H1 (cell line): ENCODE measurements around the gene PLXNB1. TPM values are rescaled to one million over a fixed set of nuclear protein-coding genes. Genes with fewer than 3 reads are reported as not detected.

Source experiments
- CTCF ChIA-PET: fragments of 300-600 bp; sonication (Branson Sonifier 250); formaldehyde crosslinking; loops from one replicate; lab custom pipeline; 2021; ENCODE audit not compliant: partially characterized antibody; lab: Charles Lee
- POLR2A ChIA-PET: fragments of 300-600 bp; sonication (Branson Sonifier 250); formaldehyde crosslinking; loops from one replicate; lab custom pipeline; 2021; ENCODE audit warnings: inconsistent platforms; ENCODE audit not compliant: partially characterized antibody; lab: Charles Lee
- DNase-seq, 2 experiments: peaks; one replicate each; pipeline versions ENCODE4 v3.0.0 to v3.0.0-alpha.2; 2010 to 2022; ENCODE audit warnings: low spot score in 2 of 2, low read depth in 1 of 2, mixed read lengths in 1 of 2
- FAIRE-seq: peaks from 2 replicates; lab custom pipeline; 2011; peaks lifted over from hg19 to GRCh38; lab: Jason Lieb, UNC
- H2AFZ ChIP-seq: 2 replicates; pipeline ENCODE4 v1.8.1; 2012; ENCODE audit warnings: low read length, inconsistent platforms
- H2AK5ac ChIP-seq: 2 replicates; pipeline ENCODE4 v1.6.1; 2013; ENCODE audit warnings: low read depth, low read length
- H2BK120ac ChIP-seq: replicated peaks from 2 replicates; pipeline ENCODE3; 2013; ENCODE audit warnings: low read depth, low read length, inconsistent platforms
- H2BK12ac ChIP-seq: 2 replicates; pipeline ENCODE4 v1.6.1; 2013; ENCODE audit warnings: low read depth, low read length
- H2BK15ac ChIP-seq: 2 replicates; pipeline ENCODE4 v1.6.1; 2013; ENCODE audit warnings: low read length
- H2BK20ac ChIP-seq: 2 replicates; pipeline ENCODE4 v1.6.1; 2013; ENCODE audit warnings: low read length
- H2BK5ac ChIP-seq: 2 replicates; pipeline ENCODE4 v1.6.1; 2013; ENCODE audit warnings: low read depth, low read length
- H3K14ac ChIP-seq: 2 replicates; pipeline ENCODE4 v1.6.1; 2013; ENCODE audit warnings: inconsistent platforms; ENCODE audit not compliant: insufficient read length
- H3K18ac ChIP-seq: 2 replicates; pipeline ENCODE4 v1.6.1; 2013; ENCODE audit warnings: low read length; ENCODE audit errors: extremely low read depth
- H3K23ac ChIP-seq: 2 replicates; pipeline ENCODE4 v1.6.1; 2013; ENCODE audit warnings: inconsistent platforms; ENCODE audit not compliant: insufficient read length
- H3K23me2 ChIP-seq: 2 replicates; pipeline ENCODE4 v1.6.1; 2013; ENCODE audit warnings: low read depth, low read length
- H3K27ac ChIP-seq: 2 replicates; pipeline ENCODE4 v1.6.1; 2011; ENCODE audit warnings: low read depth, low read length, inconsistent platforms
- H3K27me3 ChIP-seq, 4 experiments: replicated peaks in 1 of 4; 1 replicate in 1 of 4; 2 replicates in 3 of 4; pipeline versions ENCODE4 v1.6.1 to v1.8.1; 2011 to 2013; ENCODE audit warnings: low read length in 3 of 4, mild to moderate bottlenecking in 3 of 4, inconsistent platforms in 2 of 4, mixed read lengths in 2 of 4, moderate library complexity in 1 of 4; ENCODE audit not compliant: control insufficient read depth in 3 of 4, insufficient read depth in 3 of 4; ENCODE audit errors: extremely low read depth in 1 of 4
- H3K36me3 ChIP-seq, 4 experiments: 2 replicates each; pipeline versions ENCODE4 v1.6.1 to v1.8.1; 2011 to 2013; ENCODE audit warnings: mild to moderate bottlenecking in 4 of 4, low read length in 3 of 4, moderate library complexity in 2 of 4, control low read depth in 1 of 4, inconsistent platforms in 1 of 4; ENCODE audit not compliant: insufficient read depth in 4 of 4, control insufficient read depth in 2 of 4
- H3K4ac ChIP-seq: replicated peaks from 2 replicates; pipeline ENCODE3; 2013; ENCODE audit warnings: low read length, low read depth, mixed read lengths, inconsistent platforms; ENCODE audit not compliant: insufficient read length
- H3K4me1 ChIP-seq, 4 experiments: replicated peaks in 1 of 4; 1 replicate in 1 of 4; 2 replicates in 3 of 4; pipeline versions ENCODE4 v1.6.1 to v1.8.1; 2011 to 2013; ENCODE audit warnings: low read length in 3 of 4, inconsistent platforms in 2 of 4, mixed read lengths in 1 of 4; ENCODE audit not compliant: insufficient read depth in 4 of 4, control insufficient read depth in 3 of 4
- H3K4me2 ChIP-seq, 2 experiments: 2 replicates each; pipeline versions ENCODE4 v1.6.1 to v1.8.1; 2011 to 2013; ENCODE audit warnings: low read depth in 2 of 2, low read length in 2 of 2, control low read depth in 1 of 2, inconsistent platforms in 1 of 2, mild to moderate bottlenecking in 1 of 2; ENCODE audit not compliant: insufficient read depth in 1 of 2
- H3K4me3 ChIP-seq, 4 experiments: fragments of 200-600, 300-600 bp in 1 of 4; sonication (generic), shearing (Covaris generic), sonication (Bioruptor Twin) in 1 of 4; 2 replicates each; pipeline versions ENCODE4 v1.5.1 to v1.8.1; 2011 to 2016; ENCODE audit warnings: low read length in 4 of 4, low read depth in 3 of 4, control low read depth in 2 of 4, inconsistent platforms in 2 of 4, mild to moderate bottlenecking in 2 of 4, mixed read lengths in 1 of 4, moderate library complexity in 1 of 4; ENCODE audit not compliant: insufficient read depth in 2 of 4; ENCODE audit errors: extremely low read depth in 1 of 4
- H3K56ac ChIP-seq: replicated peaks from 2 replicates; pipeline ENCODE3; 2013; ENCODE audit warnings: low read depth, mild to moderate bottlenecking, mixed read lengths, low read length, inconsistent platforms; ENCODE audit not compliant: insufficient read length
- H3K79me1 ChIP-seq: 2 replicates; pipeline ENCODE4 v1.6.1; 2013; ENCODE audit warnings: low read depth, low read length, control low read depth
- H3K79me2 ChIP-seq, 2 experiments: 2 replicates each; pipeline versions ENCODE4 v1.6.1 to v1.8.1; 2012 to 2013; ENCODE audit warnings: low read length in 2 of 2, mild to moderate bottlenecking in 2 of 2, inconsistent platforms in 1 of 2; ENCODE audit not compliant: insufficient read depth in 2 of 2, control insufficient read depth in 1 of 2
- H3K9ac ChIP-seq, 4 experiments: replicated peaks in 1 of 4; 1 replicate in 1 of 4; 2 replicates in 3 of 4; pipeline versions ENCODE4 v1.6.1 to v1.8.1; 2011 to 2013; ENCODE audit warnings: low read depth in 3 of 4, low read length in 3 of 4, control low read depth in 2 of 4, mild to moderate bottlenecking in 2 of 4, moderate library complexity in 2 of 4, inconsistent platforms in 1 of 4; ENCODE audit errors: extremely low read depth in 1 of 4
- H3K9me3 ChIP-seq, 2 experiments: 2 replicates each; pipeline versions ENCODE4 v1.6.1 to v1.8.1; 2012 to 2013; ENCODE audit warnings: mild to moderate bottlenecking in 2 of 2, moderate library complexity in 2 of 2, control low read depth in 1 of 2, inconsistent platforms in 1 of 2, low read depth in 1 of 2, low read length in 1 of 2, mixed read lengths in 1 of 2; ENCODE audit not compliant: insufficient read depth in 2 of 2
- H4K20me1 ChIP-seq, 2 experiments: replicated peaks in 1 of 2; 2 replicates each; pipeline versions ENCODE3 to v1.8.1; 2011 to 2013; ENCODE audit warnings: inconsistent platforms in 2 of 2, low read length in 2 of 2, mild to moderate bottlenecking in 1 of 2; ENCODE audit not compliant: insufficient read depth in 2 of 2, control insufficient read depth in 1 of 2
- H4K5ac ChIP-seq: 2 replicates; pipeline ENCODE4 v1.6.1; 2013; ENCODE audit warnings: low read length, low read depth, mixed read lengths, inconsistent platforms; ENCODE audit not compliant: insufficient read length
- H4K8ac ChIP-seq: 2 replicates; pipeline ENCODE4 v1.8.0; 2013; ENCODE audit warnings: mild to moderate bottlenecking, moderate library complexity, low read length, inconsistent platforms; ENCODE audit not compliant: insufficient read depth; ENCODE audit errors: extremely low read depth
- H4K91ac ChIP-seq: replicated peaks from 2 replicates; pipeline ENCODE3; 2013; ENCODE audit warnings: low read length, mixed read lengths, inconsistent platforms; ENCODE audit not compliant: insufficient read length
- CEBPB ChIP-seq: IDR thresholded peaks from 2 replicates; pipeline ENCODE4 v1.6.1; 2012; ENCODE audit warnings: low read depth, low read length
- EGR1 ChIP-seq: IDR thresholded peaks from 2 replicates; pipeline ENCODE4 v1.6.1; 2011; ENCODE audit warnings: low read depth, low read length, borderline replicate concordance
- EP300 ChIP-seq, 2 experiments: IDR thresholded peaks; 1 replicate in 1 of 2; 2 replicates in 1 of 2; pipeline ENCODE4 v1.6.1; 2011 to 2012; ENCODE audit warnings: low read depth in 2 of 2, low read length in 2 of 2, mild to moderate bottlenecking in 2 of 2, borderline replicate concordance in 1 of 2, inconsistent platforms in 1 of 2, moderate library complexity in 1 of 2
- EZH2 ChIP-seq: fragments of 200-600 bp; sonication (generic); IDR thresholded peaks from 2 replicates; pipeline ENCODE4 v1.7.1; 2012; ENCODE audit warnings: low read depth, mild to moderate bottlenecking, moderate library complexity, low read length, inconsistent platforms; ENCODE audit not compliant: severe bottlenecking
- FOSL1 ChIP-seq: IDR thresholded peaks from 2 replicates; pipeline ENCODE4 v1.6.1; 2011; ENCODE audit warnings: mild to moderate bottlenecking, low read depth, low read length, moderate library complexity; ENCODE audit not compliant: insufficient read depth
- HDAC6 ChIP-seq: IDR thresholded peaks from one replicate; pipeline ENCODE4 v1.7.1; 2012; ENCODE audit warnings: low read depth, mild to moderate bottlenecking, inconsistent platforms, low read length, moderate library complexity
- JUND ChIP-seq: IDR thresholded peaks from 2 replicates; pipeline ENCODE4 v1.6.1; 2011; ENCODE audit warnings: mild to moderate bottlenecking, improper control_type of control experiment, low read length
- POLR2AphosphoS5 ChIP-seq: IDR thresholded peaks from 2 replicates; pipeline ENCODE4 v1.6.1; 2011; ENCODE audit warnings: low read depth, low read length
- SIN3A ChIP-seq, 2 experiments: IDR thresholded peaks in 1 of 2; conservative IDR thresholded peaks in 1 of 2; 2 replicates each; pipeline ENCODE4 v1.6.1; 2011 to 2012; ENCODE audit warnings: low read length in 2 of 2, improper control_type of control experiment in 1 of 2, low read depth in 1 of 2, mild to moderate bottlenecking in 1 of 2
- SIX5 ChIP-seq: IDR thresholded peaks from 2 replicates; pipeline ENCODE4 v1.6.1; 2011; ENCODE audit warnings: mild to moderate bottlenecking, low read depth, low read length
- TAF7 ChIP-seq: optimal IDR thresholded peaks from 2 replicates; pipeline ENCODE3; 2011; ENCODE audit warnings: low read depth, mild to moderate bottlenecking, inconsistent platforms, low read length, moderate library complexity, borderline replicate concordance
- WGBS, 2 experiments: shearing (Covaris generic) in 1 of 2; methylation state at CpG; one replicate each; pipeline versions ENCODE4 v1.1.6 to v1.1.7; 2013 to 2015; ENCODE audit warnings: low lambda C conversion rate in 2 of 2, mixed read lengths in 2 of 2, inconsistent platforms in 1 of 2, low coverage in 1 of 2, missing lambda C conversion rate in 1 of 2; ENCODE audit not compliant: insufficient replicate concordance in 2 of 2, insufficient coverage in 1 of 2, insufficient read length in 1 of 2; ENCODE audit errors: extremely low coverage in 1 of 2, missing lambda C conversion rate in 1 of 2; 5-methylcytosine and 5-hydroxymethylcytosine counted together
- polyA plus RNA-seq, 7 experiments: library from polyadenylated mRNA; depleted of rRNA in 3 of 7; stranded (reverse) in 5 of 7; unstranded in 2 of 7; fragments of >200 nt in 5 of 7; fragments of 200-250 nt in 2 of 7; gene quantifications; 1 replicate in 5 of 7; 2 replicates in 1 of 7; 4 replicates in 1 of 7; pipeline versions ENCODE4 v1.2.1 to v1.2.3, GENCODE V29; 2011 to 2013; ENCODE audit warnings: missing spikeins in 2 of 7, mixed read lengths in 2 of 7
- total RNA-seq: library from RNA; stranded (reverse); fragmentation: NEBNext Ultra II Directional; extraction: Animal tissue kit (Norgen Biotek cat#: 25700); gene quantifications from 2 replicates; pipeline ENCODE4 v1.2.1, GENCODE V29; 2021
- TF ChIP-seq, protein P1 (sequence below): IDR thresholded peaks from 2 replicates; pipeline ENCODE4 v1.6.1; 2011; ENCODE audit warnings: low read length, improper control_type of control experiment

Gene PLXNB1
- total and polyA plus RNA-seq, 2 of the 8 experiments (the other 6 are each of a cell fraction or from before 2014, with no cell fraction given), result 109 to 114 TPM

DNA sequence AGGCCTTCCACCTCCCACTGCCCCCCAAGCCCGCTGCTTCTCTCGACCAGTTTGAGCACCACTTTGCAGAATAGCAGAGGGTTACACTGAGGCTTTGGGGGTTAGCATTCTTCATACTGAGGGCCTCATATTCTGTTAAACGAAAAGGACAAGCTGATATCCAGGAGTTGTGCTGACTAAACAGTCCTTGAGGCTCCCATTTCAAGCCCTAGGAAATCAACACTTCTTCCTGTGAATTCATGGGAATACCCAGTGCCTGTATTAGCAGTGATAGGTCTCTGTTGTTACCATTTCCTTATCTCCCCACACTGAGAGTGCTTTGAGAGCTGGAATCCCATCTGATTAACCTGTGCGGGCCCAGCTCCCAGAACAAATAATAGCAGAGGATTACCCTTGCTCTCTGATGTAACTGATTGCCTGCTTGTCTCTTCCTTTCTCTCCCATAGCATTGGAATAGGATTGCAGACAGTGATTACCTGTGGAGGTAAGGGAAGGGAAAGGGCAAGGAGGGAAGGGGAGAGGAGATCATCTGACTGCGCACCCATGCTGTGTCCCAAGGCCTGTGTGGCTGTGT is 56.9 kb downstream of the PLXNB1 start:
- H3K4me3 ChIP-seq, result no peak overlapping the region
- H4K5ac ChIP-seq, result no peak overlapping the region
- H2BK5ac ChIP-seq, result no peak overlapping the region
- H4K20me1 ChIP-seq, result no peaks in the 10 kb centered on the region
- H2AFZ ChIP-seq, result peak overlapping the region; percentile 84
- H3K14ac ChIP-seq, result no peak overlapping the region
- no peak overlapping the region for H3K4me2 ChIP-seq
- H2BK15ac ChIP-seq, result no peak overlapping the region
- no peak overlapping the region for H4K8ac ChIP-seq
- no peak overlapping the region for H2BK20ac ChIP-seq
- no peaks in the 10 kb centered on the region for H3K9me3 ChIP-seq
- POLR2A ChIA-PET, result interaction anchor here (0.8 to 1.9 kb wide), 10 partner anchors 12 to 132 kb away, joined by 3 to 6 read pairs (median 3); partner anchors contain the start of gene ZNF589
- 82% methylated on average over 5 of the region's 5 CpGs; no CpG with 5 or more reads in 1 of the 2 experiments for WGBS, 2 experiments
- CTCF ChIA-PET, result interaction anchor here (0.6 to 1.4 kb wide), 5 partner anchors 12 to 1435 kb away, joined by 3 to 4 read pairs (median 3); no protein-coding TSS in a partner anchor
- no peaks in the 10 kb centered on the region for H3K23me2 ChIP-seq
- H3K79me1 ChIP-seq, result no peaks in the 10 kb centered on the region
- no peak for FAIRE-seq
- no peak overlapping the region for H4K91ac ChIP-seq
- 0 out of 7 replicates have a peak overlapping the region, but pooled peaks of 1 of the 4 experiments have one; percentile 8 for H3K9ac ChIP-seq
- no peak overlapping the region; the same call in 1 of the 2 replicates for H2BK12ac ChIP-seq
- no peaks in the 10 kb centered on the region for H3K27me3 ChIP-seq
- no peaks in the 10 kb centered on the region for H3K36me3 ChIP-seq
- no peak overlapping the region for H3K23ac ChIP-seq
- no peak overlapping the region for H3K27ac ChIP-seq
- peaks cover 3 to 12% (median 7%) of the 10 kb centered on the region in 4 experiments; a peak in 6 of 7 replicates for H3K4me1 ChIP-seq
- no peak overlapping the region for H3K56ac ChIP-seq
- no peaks in the 10 kb centered on the region for H3K79me2 ChIP-seq
- no peak overlapping the region for H3K4ac ChIP-seq
- no peak for DNase-seq
- no peak overlapping the region for H2BK120ac ChIP-seq
- no peak overlapping the region; the same call in 1 of the 2 replicates for H3K18ac ChIP-seq
- no peak overlapping the region for H2AK5ac ChIP-seq
- TF ChIP-seq FOSL1 (no peak), EZH2 (no peak), CEBPB (no peak), HDAC6 (no peak), EGR1 (no peak), EP300 (IDR thresholded peaks at IDR 0.05; ENCODE audit: borderline replicate concordance in 1 of 2, low read depth in 2 of 2, low read length in 2 of 2) (no peak), SIX5 (no peak), SIN3A (conservative IDR thresholded peaks at IDR 0.05 in 1 of 2, IDR thresholded peaks at IDR 0.05 in 1 of 2; ENCODE audit: low read depth in 1 of 2, low read length in 2 of 2) (no peak), JUND (no peak), TAF7 (no peak), POLR2AphosphoS5 (no peak)
- TF ChIP-seq, protein P1, sequence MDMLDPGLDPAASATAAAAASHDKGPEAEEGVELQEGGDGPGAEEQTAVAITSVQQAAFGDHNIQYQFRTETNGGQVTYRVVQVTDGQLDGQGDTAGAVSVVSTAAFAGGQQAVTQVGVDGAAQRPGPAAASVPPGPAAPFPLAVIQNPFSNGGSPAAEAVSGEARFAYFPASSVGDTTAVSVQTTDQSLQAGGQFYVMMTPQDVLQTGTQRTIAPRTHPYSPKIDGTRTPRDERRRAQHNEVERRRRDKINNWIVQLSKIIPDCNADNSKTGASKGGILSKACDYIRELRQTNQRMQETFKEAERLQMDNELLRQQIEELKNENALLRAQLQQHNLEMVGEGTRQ, result no peak
